ENCODE measurements around the gene SAP30.
A peak's percentile ranks its signal among the peaks of the same experiment; 100 is the strongest.

SAP30 gene

DNA sequence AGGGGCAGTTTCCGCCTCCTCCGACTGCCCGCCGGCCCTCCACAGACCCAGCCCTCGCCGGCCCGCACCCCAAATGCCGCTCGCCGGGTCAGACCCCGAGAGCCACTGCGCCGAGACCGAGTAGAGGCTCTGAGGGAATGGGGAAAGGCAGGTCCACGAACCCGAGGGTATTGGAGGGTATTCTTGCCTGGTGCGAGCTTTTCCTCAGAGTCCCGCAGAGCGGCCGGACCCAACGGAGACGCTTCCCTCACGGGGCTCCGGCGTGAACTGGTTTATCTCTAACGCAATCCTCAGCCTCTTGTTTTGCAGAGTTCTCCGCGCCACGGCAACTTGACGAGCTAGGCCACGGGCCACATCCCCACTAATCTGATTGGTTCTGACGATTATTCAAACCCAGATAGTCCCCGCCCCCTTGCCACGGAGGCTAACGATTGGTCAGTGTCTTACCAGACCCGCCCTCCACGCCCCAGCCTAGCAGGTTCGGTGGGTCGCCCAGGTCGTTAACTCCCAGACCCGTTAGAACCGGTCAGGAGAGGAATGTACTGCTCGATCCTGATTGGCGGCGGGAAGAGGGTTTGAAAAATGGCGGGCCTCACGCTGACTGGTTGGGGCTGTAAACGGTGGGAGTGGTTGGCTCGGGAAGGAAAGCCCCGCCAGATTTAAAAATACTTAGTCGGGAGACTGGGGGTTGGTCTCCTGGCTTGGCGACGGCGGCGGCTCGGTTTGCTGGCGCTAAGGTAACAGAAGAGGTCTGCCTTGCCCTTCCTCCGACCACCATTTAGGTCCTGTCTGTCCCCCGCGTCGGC, 36.5 kb upstream of the SAP30 start, which contains the start of gene HMGB2:
Gene HMGB2, minus strand, starts transcription at position 274 of the 806 bp plus-strand sequence. CDS start 709 bp downstream, outside the sequence.
- Histone ChIP-seq H3K27me3 (ENCODE audit: control insufficient read depth in 3 of 3, insufficient read depth in 3 of 3, low read depth in 1 of 3, low read length in 3 of 3) (no peaks in the 10 kb centered on the region), H3K36me3 (replicated peaks in 1 of 2; ENCODE audit: control insufficient read depth in 2 of 2, insufficient read depth in 2 of 2, low read length in 2 of 2) (peaks cover 6 to 42% of the 10 kb centered on the region in 2 donors), H2AK5ac (ENCODE audit: low read depth, low read length) (peak within 1 kb of the TSS; percentile 95), H3K4ac (ENCODE audit: low read length) (peak within 1 kb of the TSS; percentile 84), H2BK5ac (ENCODE audit: low read length) (peak within 1 kb of the TSS; percentile 93), H3K9ac (ENCODE audit: low read depth, low read length, poor library complexity) (peak within 1 kb of the TSS; percentile 88), H4K91ac (ENCODE audit: low read depth, low read length, poor library complexity) (peak within 1 kb of the TSS; percentile 72), H3K18ac (ENCODE audit: low read length) (peak within 1 kb of the TSS; percentile 100), H3K9me3 (replicated peaks in 1 of 2; ENCODE audit: control insufficient read depth in 2 of 2, insufficient read depth in 1 of 2, low read depth in 1 of 2, low read length in 2 of 2) (no peaks in the 10 kb centered on the region), H4K8ac (ENCODE audit: low read depth, low read length) (peak within 1 kb of the TSS; percentile 86), H3K4me2 (ENCODE audit: insufficient read depth, low read length, poor library complexity, severe bottlenecking) (peak within 1 kb of the TSS; percentile 86), H2BK15ac (ENCODE audit: low read length) (peak within 1 kb of the TSS; percentile 40), H3K4me3 (ENCODE audit: low read length in 2 of 2) (peak within 1 kb of the TSS; percentile 97 to 99), H2BK12ac (ENCODE audit: low read length) (no peak within 1 kb of the TSS), H3K4me1 (ENCODE audit: control insufficient read depth in 2 of 2, insufficient read depth in 1 of 2, low read depth in 1 of 2, low read length in 2 of 2) (peaks cover 0 to 3% of the 10 kb centered on the region in 2 donors), H3K23ac (ENCODE audit: low read depth, low read length, poor library complexity) (peak within 1 kb of the TSS; percentile 99), H2AFZ (ENCODE audit: low read length) (peak within 1 kb of the TSS; percentile 90), H3K27ac (replicated peaks; ENCODE audit: low read length) (peak within 1 kb of the TSS; percentile 98), H2BK120ac (ENCODE audit: low read depth, low read length) (no peak within 1 kb of the TSS), H3K79me1 (ENCODE audit: low read depth, low read length) (no peaks in the 10 kb centered on the region), H3K14ac (ENCODE audit: low read length) (peak within 1 kb of the TSS; percentile 97)
- DNase-seq (ENCODE audit: low spot score): peak; percentile 100
- no CpG with 5 or more reads among the region's 61 CpGs for WGBS, 2 donors (ENCODE audit: extremely low coverage in 2 of 2, insufficient read length in 2 of 2, insufficient replicate concordance in 1 of 2)

DNA sequence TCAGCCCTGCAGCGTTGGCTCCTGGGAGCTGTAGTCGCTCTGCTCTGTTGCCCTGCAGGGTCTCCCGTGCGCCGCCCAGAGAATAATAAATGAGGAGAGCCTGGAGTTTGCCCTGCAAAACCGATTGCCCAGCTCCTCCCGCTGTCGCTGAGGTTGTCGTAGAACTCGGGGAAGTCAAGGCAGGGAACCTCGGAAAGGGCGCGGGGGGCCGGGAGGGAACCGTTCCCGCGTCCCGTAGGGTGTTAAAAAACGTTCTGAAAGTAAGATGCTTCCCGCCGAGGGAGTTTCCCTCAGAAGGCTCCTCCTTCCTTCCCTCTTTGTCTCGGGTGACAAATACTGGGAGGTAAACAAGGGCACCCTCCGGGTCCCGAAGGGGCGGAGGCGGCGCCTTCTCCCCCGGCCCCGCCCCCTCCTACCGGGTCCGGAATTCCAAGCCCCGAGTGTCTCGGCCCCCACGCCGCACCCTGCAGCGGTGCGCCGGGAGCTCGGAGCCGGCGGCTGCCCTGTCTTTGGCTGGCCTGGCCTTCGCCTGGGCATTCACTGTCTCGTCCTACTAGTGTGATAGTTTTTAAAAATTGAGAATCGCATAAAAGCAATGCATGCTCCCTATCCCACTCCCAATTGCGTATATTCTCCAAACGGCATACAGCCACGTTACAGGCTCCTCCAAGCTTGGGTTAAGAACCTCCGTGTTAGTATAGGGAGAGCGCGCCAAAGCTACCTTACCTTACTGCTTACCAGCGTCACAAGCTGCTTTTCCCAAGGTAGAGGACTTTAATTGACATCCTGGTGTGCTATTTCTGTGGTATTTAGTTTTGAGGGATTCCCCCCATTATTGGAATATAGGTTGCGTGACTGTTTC, 35.6 kb upstream of the SAP30 start:
- peak overlapping the region; percentile 40 for H2BK15ac ChIP-seq (ENCODE audit: low read length)
- H2AFZ ChIP-seq (ENCODE audit: low read length): peak overlapping the region; percentile 90
- H3K27me3 ChIP-seq (ENCODE audit: control insufficient read depth in 3 of 3, insufficient read depth in 3 of 3, low read depth in 1 of 3, low read length in 3 of 3): no peaks in the 10 kb centered on the region
- H3K23ac ChIP-seq (ENCODE audit: low read depth, low read length, poor library complexity): no peak overlapping the region
- peak overlapping the region; percentile 93 for H2BK5ac ChIP-seq (ENCODE audit: low read length)
- no peaks in the 10 kb centered on the region for H3K9me3 ChIP-seq (replicated peaks in 1 of 2; ENCODE audit: control insufficient read depth in 2 of 2, insufficient read depth in 1 of 2, low read depth in 1 of 2, low read length in 2 of 2)
- peaks cover 6 to 34% of the 10 kb centered on the region in 2 donors for H3K36me3 ChIP-seq (replicated peaks in 1 of 2; ENCODE audit: control insufficient read depth in 2 of 2, insufficient read depth in 2 of 2, low read length in 2 of 2)
- peak overlapping the region; percentile 86 for H3K4me2 ChIP-seq (ENCODE audit: insufficient read depth, low read length, poor library complexity, severe bottlenecking)
- H3K79me1 ChIP-seq (ENCODE audit: low read depth, low read length): no peaks in the 10 kb centered on the region
- no peak overlapping the region for H2BK120ac ChIP-seq (ENCODE audit: low read depth, low read length)
- H3K4ac ChIP-seq (ENCODE audit: low read length): peak overlapping the region; percentile 84
- H2BK12ac ChIP-seq (ENCODE audit: low read length): no peak overlapping the region
- H4K91ac ChIP-seq (ENCODE audit: low read depth, low read length, poor library complexity): peak overlapping the region; percentile 72
- peak overlapping the region; percentile 99 for H3K18ac ChIP-seq (ENCODE audit: low read length)
- peak; percentile 92 for DNase-seq (ENCODE audit: low spot score)
- H3K27ac ChIP-seq (replicated peaks; ENCODE audit: low read length): peak overlapping the region; percentile 98
- H4K8ac ChIP-seq (ENCODE audit: low read depth, low read length): peak overlapping the region; percentile 86
- H3K4me3 ChIP-seq (ENCODE audit: low read length in 2 of 2): peak overlapping the region; percentile 90 to 97
- peaks cover 0 to 3% of the 10 kb centered on the region in 2 donors for H3K4me1 ChIP-seq (ENCODE audit: control insufficient read depth in 2 of 2, insufficient read depth in 1 of 2, low read depth in 1 of 2, low read length in 2 of 2)
- no CpG with 5 or more reads among the region's 52 CpGs for WGBS, 2 donors (ENCODE audit: extremely low coverage in 2 of 2, insufficient read length in 2 of 2, insufficient replicate concordance in 1 of 2)
- peak overlapping the region; percentile 8 for H2AK5ac ChIP-seq (ENCODE audit: low read depth, low read length)
- H3K14ac ChIP-seq (ENCODE audit: low read length): no peak overlapping the region
- H3K9ac ChIP-seq (ENCODE audit: low read depth, low read length, poor library complexity): peak overlapping the region; percentile 86

DNA sequence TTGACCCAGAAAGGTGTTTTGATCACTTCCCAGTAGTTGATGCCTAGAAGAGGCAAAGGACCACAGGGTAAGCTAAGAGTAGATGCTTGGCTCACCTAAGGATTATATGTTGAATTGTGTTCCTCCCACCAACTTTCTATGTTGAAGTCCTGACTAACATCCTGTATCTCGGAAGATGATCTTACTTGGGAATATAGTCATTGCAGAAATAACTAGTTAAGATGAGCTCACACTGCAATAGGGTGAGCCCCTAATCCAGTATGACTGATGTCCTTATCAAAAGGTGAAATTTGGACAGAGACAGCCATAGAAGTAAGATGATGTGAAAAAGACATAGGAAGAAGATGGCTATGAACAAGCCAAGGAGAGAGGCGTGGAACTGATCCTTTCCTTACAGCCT, 33.3 kb upstream of the SAP30 start:
- H3K9ac ChIP-seq (ENCODE audit: low read depth, low read length, poor library complexity): no peak overlapping the region
- no peak overlapping the region for H3K4me2 ChIP-seq (ENCODE audit: insufficient read depth, low read length, poor library complexity, severe bottlenecking)
- no peak overlapping the region for H3K4me3 ChIP-seq (ENCODE audit: low read length in 2 of 2)
- H4K91ac ChIP-seq (ENCODE audit: low read depth, low read length, poor library complexity): no peak overlapping the region
- no peak for DNase-seq (ENCODE audit: low spot score)
- H3K27me3 ChIP-seq (ENCODE audit: control insufficient read depth in 3 of 3, insufficient read depth in 3 of 3, low read depth in 1 of 3, low read length in 3 of 3): no peaks in the 10 kb centered on the region
- H2BK15ac ChIP-seq (ENCODE audit: low read length): no peak overlapping the region
- peaks cover 0 to 6% of the 10 kb centered on the region in 2 donors for H3K4me1 ChIP-seq (ENCODE audit: control insufficient read depth in 2 of 2, insufficient read depth in 1 of 2, low read depth in 1 of 2, low read length in 2 of 2)
- no peak overlapping the region for H2BK5ac ChIP-seq (ENCODE audit: low read length)
- no peak overlapping the region for H3K14ac ChIP-seq (ENCODE audit: low read length)
- no peak overlapping the region for H3K27ac ChIP-seq (replicated peaks; ENCODE audit: low read length)
- WGBS, 2 donors (ENCODE audit: extremely low coverage in 2 of 2, insufficient read length in 2 of 2, insufficient replicate concordance in 1 of 2): no CpG with 5 or more reads among the region's 2 CpGs
- no peak overlapping the region for H2AK5ac ChIP-seq (ENCODE audit: low read depth, low read length)
- peaks cover 2 to 11% of the 10 kb centered on the region in 2 donors for H3K36me3 ChIP-seq (replicated peaks in 1 of 2; ENCODE audit: control insufficient read depth in 2 of 2, insufficient read depth in 2 of 2, low read length in 2 of 2)
- H3K79me1 ChIP-seq (ENCODE audit: low read depth, low read length): no peaks in the 10 kb centered on the region
- H2AFZ ChIP-seq (ENCODE audit: low read length): no peak overlapping the region
- no peak overlapping the region for H3K18ac ChIP-seq (ENCODE audit: low read length)
- H3K9me3 ChIP-seq (replicated peaks in 1 of 2; ENCODE audit: control insufficient read depth in 2 of 2, insufficient read depth in 1 of 2, low read depth in 1 of 2, low read length in 2 of 2): no peaks in the 10 kb centered on the region
- H3K23ac ChIP-seq (ENCODE audit: low read depth, low read length, poor library complexity): no peak overlapping the region
- no peak overlapping the region for H2BK120ac ChIP-seq (ENCODE audit: low read depth, low read length)
- H3K4ac ChIP-seq (ENCODE audit: low read length): no peak overlapping the region
- no peak overlapping the region for H2BK12ac ChIP-seq (ENCODE audit: low read length)
- no peak overlapping the region for H4K8ac ChIP-seq (ENCODE audit: low read depth, low read length)
